Transverse colon (tissue), 4 donors: ENCODE data around the gene EWSR1.

Experiments
- EP300 ChIP-seq: sonication (generic); formaldehyde crosslinking; IDR thresholded peaks from one replicate; pipeline ENCODE4 v1.6.1; 2017; ENCODE audit warnings: antibody characterized with exemption, low read depth
- POLR2A ChIP-seq: fragments of 450-650 bp; IDR thresholded peaks from one replicate; pipeline ENCODE4 v1.6.1; 2016; ENCODE audit warnings: antibody characterized with exemption, mild to moderate bottlenecking, moderate library complexity
- POLR2AphosphoS5 ChIP-seq, 3 donors: sonication (generic); formaldehyde crosslinking; IDR thresholded peaks; one replicate each; pipeline ENCODE4 v1.6.1; 2016; ENCODE audit warnings: antibody characterized with exemption in 3 of 3
- TF ChIP-seq, protein P1 (sequence below), 5 experiments: fragments of 200-600 bp in 3 of 5; fragments of 450-650 bp in 2 of 5; sonication (generic) in 3 of 5; IDR thresholded peaks; 1 replicate in 2 of 5; 2 replicates in 3 of 5; pipeline ENCODE4 v1.5.1; 2016 to 2017; ENCODE audit warnings: antibody characterized with exemption in 5 of 5, inconsistent platforms in 3 of 5, mild to moderate bottlenecking in 2 of 5, moderate library complexity in 1 of 5

DNA sequence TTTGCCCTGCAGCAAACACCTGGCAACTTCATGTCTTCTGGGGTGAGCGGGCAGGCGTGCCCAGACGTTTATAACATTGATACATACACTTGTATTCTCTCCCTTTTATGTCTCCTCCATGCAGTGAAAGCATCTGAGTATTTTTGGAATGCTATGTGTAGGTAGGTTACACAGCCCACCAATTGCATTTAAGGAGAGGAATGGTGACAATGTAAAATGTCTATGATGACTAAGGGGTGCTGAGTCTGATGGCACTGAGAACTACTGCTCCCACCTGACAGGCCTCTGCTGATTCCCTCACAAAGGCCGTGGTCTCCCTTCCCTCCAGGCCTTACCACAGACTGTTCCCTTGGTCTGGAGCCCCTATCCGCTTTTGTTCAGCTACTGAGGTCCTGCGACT lies 70.3 kb downstream of the EWSR1 start:
- TF ChIP-seq, protein P1, sequence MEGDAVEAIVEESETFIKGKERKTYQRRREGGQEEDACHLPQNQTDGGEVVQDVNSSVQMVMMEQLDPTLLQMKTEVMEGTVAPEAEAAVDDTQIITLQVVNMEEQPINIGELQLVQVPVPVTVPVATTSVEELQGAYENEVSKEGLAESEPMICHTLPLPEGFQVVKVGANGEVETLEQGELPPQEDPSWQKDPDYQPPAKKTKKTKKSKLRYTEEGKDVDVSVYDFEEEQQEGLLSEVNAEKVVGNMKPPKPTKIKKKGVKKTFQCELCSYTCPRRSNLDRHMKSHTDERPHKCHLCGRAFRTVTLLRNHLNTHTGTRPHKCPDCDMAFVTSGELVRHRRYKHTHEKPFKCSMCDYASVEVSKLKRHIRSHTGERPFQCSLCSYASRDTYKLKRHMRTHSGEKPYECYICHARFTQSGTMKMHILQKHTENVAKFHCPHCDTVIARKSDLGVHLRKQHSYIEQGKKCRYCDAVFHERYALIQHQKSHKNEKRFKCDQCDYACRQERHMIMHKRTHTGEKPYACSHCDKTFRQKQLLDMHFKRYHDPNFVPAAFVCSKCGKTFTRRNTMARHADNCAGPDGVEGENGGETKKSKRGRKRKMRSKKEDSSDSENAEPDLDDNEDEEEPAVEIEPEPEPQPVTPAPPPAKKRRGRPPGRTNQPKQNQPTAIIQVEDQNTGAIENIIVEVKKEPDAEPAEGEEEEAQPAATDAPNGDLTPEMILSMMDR (IDR thresholded peaks at IDR 0.05): no peak
- TF ChIP-seq POLR2AphosphoS5 (IDR thresholded peaks at IDR 0.05) (no peak), POLR2A (no peak), EP300 (no peak)
